ENCODE data around the gene ASTN2. TPM values are rescaled to one million over a fixed set of nuclear protein-coding genes. Genes with fewer than 3 reads are reported as not detected.

ASTN2 gene
- total RNA-seq, 1 experiment from 2014 or later: 4.8 TPM

DNA sequence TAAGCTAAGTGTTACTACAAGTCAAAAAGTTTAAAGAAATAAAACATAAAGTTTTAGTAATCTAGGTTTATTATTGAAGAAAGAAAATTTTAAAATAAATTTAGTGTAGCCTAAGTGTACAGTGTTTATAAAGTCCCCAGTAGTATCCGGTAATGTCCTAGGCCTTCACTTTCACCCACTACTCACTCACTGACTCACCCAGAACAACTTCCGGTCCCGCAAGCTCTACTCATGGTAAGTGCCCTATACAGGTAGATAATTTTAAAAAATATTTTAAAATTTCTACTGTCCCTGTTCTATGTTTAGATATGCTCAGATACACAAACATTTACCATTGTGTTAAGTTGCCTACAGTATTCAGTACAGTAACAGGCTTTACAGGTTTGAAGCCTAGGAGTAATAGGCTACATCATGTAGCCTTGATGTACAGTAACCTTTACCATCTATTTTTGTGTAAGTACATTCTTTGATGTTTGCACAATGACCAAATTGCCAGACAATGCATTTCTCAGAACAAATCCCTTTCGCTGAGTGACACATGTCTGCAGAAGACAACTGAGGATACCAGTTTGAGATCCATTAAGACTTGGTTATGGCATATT lies 474.1 kb downstream of the ASTN2 start:
- TF ChIP-seq CEBPB (IDR thresholded peaks at IDR 0.05; ENCODE audit: low read depth) (no peak), EGR1 (IDR thresholded peaks at IDR 0.05; ENCODE audit: low read depth) (no peak), FOSL1 (IDR thresholded peaks at IDR 0.05; ENCODE audit: low read depth) (no peak), ELF1 (IDR thresholded peaks at IDR 0.05; ENCODE audit: borderline replicate concordance, low read depth) (no peak), EZH2phosphoT487 (IDR thresholded peaks at IDR 0.05; ENCODE audit: borderline replicate concordance) (no peak), SP1 (IDR thresholded peaks at IDR 0.05; ENCODE audit: low read depth) (no peak), ZNF274 (IDR thresholded peaks at IDR 0.05; ENCODE audit: low read depth, low read length) (no peak), SRF (IDR thresholded peaks at IDR 0.05; ENCODE audit: low read depth) (no peak), JUND (IDR thresholded peaks at IDR 0.05) (no peak), EZH2 (IDR thresholded peaks at IDR 0.05) (no peak), POLR2A (IDR thresholded peaks at IDR 0.05; ENCODE audit: borderline replicate concordance, extremely low read depth, insufficient read depth, insufficient read length) (no peak), YY1 (IDR thresholded peaks at IDR 0.05; ENCODE audit: extremely low read depth, insufficient replicate concordance, low read depth, low read length) (no peak), SIN3A (IDR thresholded peaks at IDR 0.05; ENCODE audit: low read depth) (no peak)
- TF ChIP-seq, protein P1, sequence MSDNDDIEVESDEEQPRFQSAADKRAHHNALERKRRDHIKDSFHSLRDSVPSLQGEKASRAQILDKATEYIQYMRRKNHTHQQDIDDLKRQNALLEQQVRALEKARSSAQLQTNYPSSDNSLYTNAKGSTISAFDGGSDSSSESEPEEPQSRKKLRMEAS (IDR thresholded peaks at IDR 0.05): no peak
- TF ChIP-seq, protein P2, sequence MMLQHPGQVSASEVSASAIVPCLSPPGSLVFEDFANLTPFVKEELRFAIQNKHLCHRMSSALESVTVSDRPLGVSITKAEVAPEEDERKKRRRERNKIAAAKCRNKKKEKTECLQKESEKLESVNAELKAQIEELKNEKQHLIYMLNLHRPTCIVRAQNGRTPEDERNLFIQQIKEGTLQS (IDR thresholded peaks at IDR 0.05): no peak
- TF ChIP-seq, protein P3, sequence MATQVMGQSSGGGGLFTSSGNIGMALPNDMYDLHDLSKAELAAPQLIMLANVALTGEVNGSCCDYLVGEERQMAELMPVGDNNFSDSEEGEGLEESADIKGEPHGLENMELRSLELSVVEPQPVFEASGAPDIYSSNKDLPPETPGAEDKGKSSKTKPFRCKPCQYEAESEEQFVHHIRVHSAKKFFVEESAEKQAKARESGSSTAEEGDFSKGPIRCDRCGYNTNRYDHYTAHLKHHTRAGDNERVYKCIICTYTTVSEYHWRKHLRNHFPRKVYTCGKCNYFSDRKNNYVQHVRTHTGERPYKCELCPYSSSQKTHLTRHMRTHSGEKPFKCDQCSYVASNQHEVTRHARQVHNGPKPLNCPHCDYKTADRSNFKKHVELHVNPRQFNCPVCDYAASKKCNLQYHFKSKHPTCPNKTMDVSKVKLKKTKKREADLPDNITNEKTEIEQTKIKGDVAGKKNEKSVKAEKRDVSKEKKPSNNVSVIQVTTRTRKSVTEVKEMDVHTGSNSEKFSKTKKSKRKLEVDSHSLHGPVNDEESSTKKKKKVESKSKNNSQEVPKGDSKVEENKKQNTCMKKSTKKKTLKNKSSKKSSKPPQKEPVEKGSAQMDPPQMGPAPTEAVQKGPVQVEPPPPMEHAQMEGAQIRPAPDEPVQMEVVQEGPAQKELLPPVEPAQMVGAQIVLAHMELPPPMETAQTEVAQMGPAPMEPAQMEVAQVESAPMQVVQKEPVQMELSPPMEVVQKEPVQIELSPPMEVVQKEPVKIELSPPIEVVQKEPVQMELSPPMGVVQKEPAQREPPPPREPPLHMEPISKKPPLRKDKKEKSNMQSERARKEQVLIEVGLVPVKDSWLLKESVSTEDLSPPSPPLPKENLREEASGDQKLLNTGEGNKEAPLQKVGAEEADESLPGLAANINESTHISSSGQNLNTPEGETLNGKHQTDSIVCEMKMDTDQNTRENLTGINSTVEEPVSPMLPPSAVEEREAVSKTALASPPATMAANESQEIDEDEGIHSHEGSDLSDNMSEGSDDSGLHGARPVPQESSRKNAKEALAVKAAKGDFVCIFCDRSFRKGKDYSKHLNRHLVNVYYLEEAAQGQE (IDR thresholded peaks at IDR 0.05; ENCODE audit: low read depth): no peak
- TF ChIP-seq, protein P4, sequence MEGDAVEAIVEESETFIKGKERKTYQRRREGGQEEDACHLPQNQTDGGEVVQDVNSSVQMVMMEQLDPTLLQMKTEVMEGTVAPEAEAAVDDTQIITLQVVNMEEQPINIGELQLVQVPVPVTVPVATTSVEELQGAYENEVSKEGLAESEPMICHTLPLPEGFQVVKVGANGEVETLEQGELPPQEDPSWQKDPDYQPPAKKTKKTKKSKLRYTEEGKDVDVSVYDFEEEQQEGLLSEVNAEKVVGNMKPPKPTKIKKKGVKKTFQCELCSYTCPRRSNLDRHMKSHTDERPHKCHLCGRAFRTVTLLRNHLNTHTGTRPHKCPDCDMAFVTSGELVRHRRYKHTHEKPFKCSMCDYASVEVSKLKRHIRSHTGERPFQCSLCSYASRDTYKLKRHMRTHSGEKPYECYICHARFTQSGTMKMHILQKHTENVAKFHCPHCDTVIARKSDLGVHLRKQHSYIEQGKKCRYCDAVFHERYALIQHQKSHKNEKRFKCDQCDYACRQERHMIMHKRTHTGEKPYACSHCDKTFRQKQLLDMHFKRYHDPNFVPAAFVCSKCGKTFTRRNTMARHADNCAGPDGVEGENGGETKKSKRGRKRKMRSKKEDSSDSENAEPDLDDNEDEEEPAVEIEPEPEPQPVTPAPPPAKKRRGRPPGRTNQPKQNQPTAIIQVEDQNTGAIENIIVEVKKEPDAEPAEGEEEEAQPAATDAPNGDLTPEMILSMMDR (IDR thresholded peaks at IDR 0.05 in 2 of 3, conservative IDR thresholded peaks at IDR 0.05 in 1 of 3; ENCODE audit: borderline replicate concordance in 1 of 3, insufficient read depth in 1 of 3, low read depth in 2 of 3, low read length in 2 of 3): no peak
- CTCF ChIA-PET: no interaction called here
- Histone ChIP-seq H4K20me1 (ENCODE audit: insufficient read depth) (no peaks in the 10 kb centered on the region), H3K36me3 (ENCODE audit: control insufficient read depth in 1 of 2, insufficient read depth in 2 of 2, low read length in 2 of 2) (no peaks in the 10 kb centered on the region), H3K27me3 (ENCODE audit: insufficient read depth, low read length) (peaks cover 8% of the 10 kb centered on the region; the same call in 1 of the 2 replicates), H3K9me2 (ENCODE audit: insufficient read depth) (no peaks in the 10 kb centered on the region), H2AFZ (ENCODE audit: low read depth, low read length, poor library complexity, severe bottlenecking) (no peak overlapping the region), H3K4me3 (replicated peaks in 1 of 2; ENCODE audit: low read depth in 1 of 2, low read length in 2 of 2) (no peak overlapping the region), H3K79me2 (ENCODE audit: insufficient read depth, low read length) (no peaks in the 10 kb centered on the region), H3K27ac (ENCODE audit: low read depth, low read length) (no peak overlapping the region), H3K4me1 (ENCODE audit: control insufficient read depth in 1 of 2, insufficient read depth in 2 of 2, low read length in 2 of 2) (no peaks in the 10 kb centered on the region), H3K9ac (ENCODE audit: low read length) (no peak overlapping the region), H3K4me2 (ENCODE audit: low read length) (no peak overlapping the region), H3K9me3 (ENCODE audit: control insufficient read depth in 1 of 2, insufficient read depth in 1 of 2, low read depth in 1 of 2, low read length in 2 of 2) (no peaks in the 10 kb centered on the region)
- POLR2A ChIA-PET: no interaction called here
- DNase-seq (ENCODE audit: low read depth, low spot score) (no peak), ATAC-seq (no peak)
- RAD21 ChIA-PET (ENCODE audit: low non-redundant PET in 1 of 2, low total read pairs in 2 of 2, uncharacterized antibody in 2 of 2, unreplicated experiment in 2 of 2): no interaction called here
- intact Hi-C loops (cut with micrococcal nuclease): no loop called here
- no TSS peak for BruUV-seq (replicated peaks)
